Neural progenitor cell (in vitro differentiated cells): ENCODE results near the gene GLUL. TPM values are rescaled to one million over a fixed set of nuclear protein-coding genes. Genes with fewer than 3 reads are reported as not detected.

Experiments
- DNase-seq: peaks from one replicate; pipeline ENCODE4 v3.0.0-alpha.2; 2016; ENCODE audit warnings: low spot score
- H2AFZ ChIP-seq: fragments of 200-600 bp; sonication (generic); replicated peaks from 2 replicates; pipeline ENCODE4 v1.6.1; 2016; ENCODE audit warnings: antibody characterized with exemption
- H3F3A ChIP-seq: fragments of 200-600 bp; sonication (generic); 2 replicates; pipeline ENCODE4 v1.6.1; 2016; ENCODE audit warnings: antibody characterized with exemption, low read depth
- H3K27ac ChIP-seq: fragments of 200-600 bp; sonication (generic); 2 replicates; pipeline ENCODE4 v1.5.1; 2016; ENCODE audit warnings: mild to moderate bottlenecking
- H3K27me3 ChIP-seq: fragments of 200-600 bp; sonication (generic); 2 replicates; pipeline ENCODE4 v1.6.1; 2016; ENCODE audit warnings: mild to moderate bottlenecking, moderate library complexity
- H3K36me3 ChIP-seq: fragments of 200-600 bp; sonication (generic); 2 replicates; pipeline ENCODE4 v1.5.1; 2016
- H3K4me1 ChIP-seq: fragments of 200-600 bp; sonication (generic); 2 replicates; pipeline ENCODE4 v1.6.1; 2016; ENCODE audit warnings: mixed run types
- H3K4me2 ChIP-seq: fragments of 200-600 bp; sonication (generic); 2 replicates; pipeline ENCODE4 v1.6.1; 2016
- H3K4me3 ChIP-seq: fragments of 200-600 bp; sonication (generic); 2 replicates; pipeline ENCODE4 v1.5.1; 2016
- H3K79me2 ChIP-seq: fragments of 200-600 bp; sonication (generic); 2 replicates; pipeline ENCODE4 v1.6.1; 2016; ENCODE audit warnings: low read depth
- H3K9ac ChIP-seq: fragments of 200-600 bp; sonication (generic); 2 replicates; pipeline ENCODE4 v1.6.1; 2016
- H3K9me3 ChIP-seq: fragments of 200-600 bp; sonication (generic); 2 replicates; pipeline ENCODE4 v1.5.1; 2016; ENCODE audit warnings: low read depth
- H4K20me1 ChIP-seq: fragments of 200-600 bp; sonication (generic); 2 replicates; pipeline ENCODE4 v1.6.1; 2016; ENCODE audit warnings: low read depth
- H3K27ac Mint-ChIP-seq: 3 replicates; pipeline ENCODE4 v1.8.0; 2021; ENCODE audit warnings: mixed read lengths
- H3K27me3 Mint-ChIP-seq: 2 replicates; pipeline ENCODE4 v1.8.0; 2022; ENCODE audit warnings: low read depth, mild to moderate bottlenecking, inconsistent platforms, moderate library complexity, mixed read lengths; ENCODE audit not compliant: insufficient read depth
- H3K36me3 Mint-ChIP-seq: 3 replicates; pipeline ENCODE4 v1.8.0; 2021; ENCODE audit warnings: mixed read lengths
- H3K4me1 Mint-ChIP-seq: 3 replicates; pipeline ENCODE4 v1.8.0; 2021; ENCODE audit warnings: mixed read lengths
- H3K4me3 Mint-ChIP-seq: 3 replicates; pipeline ENCODE4 v1.8.0; 2021; ENCODE audit warnings: mild to moderate bottlenecking, moderate library complexity, mixed read lengths
- H3K9me3 Mint-ChIP-seq: 3 replicates; pipeline ENCODE4 v1.8.0; 2020; ENCODE audit warnings: mixed read lengths
- EZH2 ChIP-seq: fragments of 200-600 bp; sonication (generic); IDR thresholded peaks from 2 replicates; pipeline ENCODE4 v1.6.1; 2017; ENCODE audit warnings: antibody characterized with exemption, mild to moderate bottlenecking, moderate library complexity
- EZH2phosphoT487 ChIP-seq: fragments of 200-600 bp; sonication (generic); IDR thresholded peaks from 2 replicates; pipeline ENCODE4 v1.6.1; 2017; ENCODE audit warnings: antibody characterized with exemption
- total RNA-seq: library from RNA; depleted of rRNA; stranded (reverse); fragments of >200 nt; gene quantifications from 2 replicates; pipeline ENCODE4 v1.2.3, GENCODE V29; 2015; ENCODE audit warnings: low replicate concordance
- TF ChIP-seq, protein P1 (sequence below): fragments of 200-600 bp; sonication (generic); IDR thresholded peaks from 2 replicates; pipeline ENCODE4 v1.5.1; 2017; ENCODE audit warnings: antibody characterized with exemption, mild to moderate bottlenecking

The GLUL gene
- total RNA-seq, 1 donor from 2014 or later: 428 TPM

DNA sequence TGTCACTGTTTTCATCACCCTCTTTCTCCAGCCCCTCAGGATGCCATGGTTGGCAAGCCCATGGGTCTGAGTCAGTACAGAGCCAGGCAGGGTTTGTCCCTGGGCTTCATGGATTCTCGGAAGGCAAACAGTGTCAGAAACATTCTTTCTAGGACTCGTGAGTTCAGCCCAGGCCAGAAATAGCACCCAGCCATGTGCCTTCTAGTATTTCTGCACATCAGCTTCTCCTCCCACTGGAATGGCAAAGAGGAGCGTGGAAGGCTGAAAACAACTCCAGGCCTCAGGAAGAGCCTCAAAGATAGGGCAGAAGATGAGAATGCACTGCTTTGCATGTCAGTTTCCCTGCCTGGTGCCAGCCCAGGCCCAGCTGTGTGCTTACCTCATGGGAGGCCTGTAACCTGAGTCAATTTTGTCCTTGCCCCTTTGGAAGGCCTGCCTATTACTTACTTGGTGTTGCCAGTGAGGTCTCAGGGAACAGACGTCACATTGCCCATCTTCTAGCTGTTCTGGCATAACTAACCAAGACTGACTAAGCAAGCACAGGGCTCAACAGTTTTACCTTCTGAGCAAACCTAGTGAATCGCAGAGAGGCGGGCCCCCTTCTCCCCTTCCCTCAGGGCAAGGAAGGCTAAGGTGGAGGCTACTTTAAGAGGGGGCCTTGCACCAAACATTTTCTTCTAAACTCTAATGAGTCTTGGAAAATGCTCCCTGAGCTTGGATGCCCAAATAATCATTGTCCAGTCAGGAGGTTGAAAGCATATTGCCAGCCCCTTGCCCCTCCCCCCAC is 42.4 kb downstream of the GLUL start:
- Mint-ChIP-seq H3K27me3 (peaks cover 5% of the 10 kb centered on the region), H3K4me3 (no peak overlapping the region), H3K4me1 (peaks cover 7% of the 10 kb centered on the region), H3K36me3 (no peaks in the 10 kb centered on the region), H3K9me3 (no peaks in the 10 kb centered on the region), H3K27ac (no peak overlapping the region)
- no peaks in the 10 kb centered on the region for H3K79me2 ChIP-seq
- H2AFZ ChIP-seq: peak overlapping the region; percentile 87
- DNase-seq: no peak
- peaks cover 11% of the 10 kb centered on the region for H3K4me1 ChIP-seq
- H3K36me3 ChIP-seq: no peaks in the 10 kb centered on the region
- no peaks in the 10 kb centered on the region for H3K9me3 ChIP-seq
- H3F3A ChIP-seq: no peaks in the 10 kb centered on the region
- TF ChIP-seq EZH2phosphoT487 (no peak), EZH2 (no peak)
- TF ChIP-seq, protein P1, sequence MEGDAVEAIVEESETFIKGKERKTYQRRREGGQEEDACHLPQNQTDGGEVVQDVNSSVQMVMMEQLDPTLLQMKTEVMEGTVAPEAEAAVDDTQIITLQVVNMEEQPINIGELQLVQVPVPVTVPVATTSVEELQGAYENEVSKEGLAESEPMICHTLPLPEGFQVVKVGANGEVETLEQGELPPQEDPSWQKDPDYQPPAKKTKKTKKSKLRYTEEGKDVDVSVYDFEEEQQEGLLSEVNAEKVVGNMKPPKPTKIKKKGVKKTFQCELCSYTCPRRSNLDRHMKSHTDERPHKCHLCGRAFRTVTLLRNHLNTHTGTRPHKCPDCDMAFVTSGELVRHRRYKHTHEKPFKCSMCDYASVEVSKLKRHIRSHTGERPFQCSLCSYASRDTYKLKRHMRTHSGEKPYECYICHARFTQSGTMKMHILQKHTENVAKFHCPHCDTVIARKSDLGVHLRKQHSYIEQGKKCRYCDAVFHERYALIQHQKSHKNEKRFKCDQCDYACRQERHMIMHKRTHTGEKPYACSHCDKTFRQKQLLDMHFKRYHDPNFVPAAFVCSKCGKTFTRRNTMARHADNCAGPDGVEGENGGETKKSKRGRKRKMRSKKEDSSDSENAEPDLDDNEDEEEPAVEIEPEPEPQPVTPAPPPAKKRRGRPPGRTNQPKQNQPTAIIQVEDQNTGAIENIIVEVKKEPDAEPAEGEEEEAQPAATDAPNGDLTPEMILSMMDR: no peak
- no peaks in the 10 kb centered on the region for H4K20me1 ChIP-seq
- no peak overlapping the region for H3K9ac ChIP-seq
- H3K27ac ChIP-seq: no peak overlapping the region
- H3K4me2 ChIP-seq: peak overlapping the region; percentile 8
- no peaks in the 10 kb centered on the region for H3K27me3 ChIP-seq
- no peak overlapping the region for H3K4me3 ChIP-seq

DNA sequence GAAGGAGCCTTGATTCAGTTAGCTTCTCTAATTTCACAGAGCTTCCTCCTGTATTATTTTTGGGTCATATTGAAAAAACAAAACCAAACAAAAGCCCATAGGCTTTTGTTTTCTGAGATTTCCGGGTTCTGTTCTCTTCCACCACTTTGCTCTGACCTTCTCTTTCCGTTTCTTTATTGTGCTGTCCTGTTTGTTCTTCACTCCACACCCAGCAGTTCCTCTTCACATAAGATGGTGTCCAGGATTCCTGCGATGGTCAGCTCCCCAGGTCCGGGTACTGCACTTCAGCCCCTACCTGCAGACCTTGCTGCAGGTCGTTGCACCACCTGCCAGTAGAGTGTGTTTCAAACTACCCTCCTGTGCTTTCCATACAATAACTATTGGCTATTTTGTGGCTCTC is 44.6 kb downstream of the GLUL start:
- TF ChIP-seq EZH2 (no peak), EZH2phosphoT487 (no peak)
- TF ChIP-seq, protein P1: no peak
- no peaks in the 10 kb centered on the region for H4K20me1 ChIP-seq
- H3K9me3 ChIP-seq: no peaks in the 10 kb centered on the region
- no peak overlapping the region for H3K4me2 ChIP-seq
- no peak overlapping the region for H3K4me3 ChIP-seq
- H2AFZ ChIP-seq: no peak overlapping the region
- H3K4me1 ChIP-seq: peaks cover 11% of the 10 kb centered on the region
- H3K36me3 Mint-ChIP-seq: no peaks in the 10 kb centered on the region
- peaks cover 7% of the 10 kb centered on the region for H3K4me1 Mint-ChIP-seq
- no peaks in the 10 kb centered on the region for H3F3A ChIP-seq
- DNase-seq: no peak
- H3K27me3 ChIP-seq: no peaks in the 10 kb centered on the region
- H3K4me3 Mint-ChIP-seq: no peak overlapping the region
- H3K9ac ChIP-seq: no peak overlapping the region
- H3K79me2 ChIP-seq: no peaks in the 10 kb centered on the region
- no peaks in the 10 kb centered on the region for H3K36me3 ChIP-seq
- no peaks in the 10 kb centered on the region for H3K9me3 Mint-ChIP-seq
- H3K27me3 Mint-ChIP-seq: peaks cover 6% of the 10 kb centered on the region
- no peak overlapping the region for H3K27ac ChIP-seq
- peak overlapping the region; percentile 14 for H3K27ac Mint-ChIP-seq

DNA sequence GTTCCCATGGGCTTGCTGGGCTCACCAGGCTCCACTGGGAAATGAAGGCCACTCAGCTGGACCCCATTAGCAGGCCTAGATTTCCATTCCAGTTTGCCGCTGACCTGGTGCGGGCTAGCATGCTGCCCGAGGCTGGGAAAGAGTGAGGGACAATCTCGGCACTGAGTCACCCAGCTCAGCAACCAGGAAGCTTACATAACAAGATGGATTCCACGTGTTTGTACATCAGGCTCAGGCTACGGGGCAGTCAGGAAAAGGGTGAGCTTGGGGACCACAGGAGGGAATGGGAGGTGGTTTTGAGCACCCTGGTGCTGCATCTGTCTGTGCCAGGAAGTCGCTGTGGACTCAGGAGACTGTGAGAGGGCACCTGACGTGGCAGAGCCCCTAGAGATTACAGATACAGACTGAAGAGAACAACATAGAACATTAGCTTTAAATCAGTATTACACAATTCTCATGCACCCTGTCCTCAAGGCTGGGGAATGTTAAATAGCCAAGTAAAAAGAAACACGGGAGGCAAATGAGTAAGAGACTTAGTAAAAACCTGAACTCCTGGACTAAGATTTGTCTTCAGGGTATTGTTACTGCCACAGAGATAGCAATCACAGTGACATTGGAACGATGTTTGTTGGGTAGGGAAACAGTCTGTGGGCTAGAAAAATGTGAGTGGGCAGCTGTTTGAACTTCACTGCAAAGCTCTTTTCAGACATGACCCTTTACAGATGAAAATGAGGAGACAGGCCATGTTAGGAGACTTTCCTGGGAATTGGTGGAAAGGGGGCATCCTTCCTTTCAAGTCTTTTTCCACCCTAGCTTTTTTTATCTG is 51.1 kb downstream of the GLUL start:
- Histone ChIP-seq H4K20me1 (no peaks in the 10 kb centered on the region), H3K36me3 (no peaks in the 10 kb centered on the region), H3K4me3 (no peak overlapping the region), H3K27me3 (no peaks in the 10 kb centered on the region), H3K9me3 (no peaks in the 10 kb centered on the region), H3K4me2 (no peak overlapping the region), H3K27ac (no peak overlapping the region), H3K79me2 (no peaks in the 10 kb centered on the region), H3K9ac (no peak overlapping the region), H3K4me1 (peaks cover 10% of the 10 kb centered on the region), H2AFZ (no peak overlapping the region), H3F3A (no peaks in the 10 kb centered on the region)
- TF ChIP-seq, protein P1: no peak
- TF ChIP-seq EZH2phosphoT487 (no peak), EZH2 (no peak)
- Mint-ChIP-seq H3K4me3 (no peak overlapping the region), H3K9me3 (no peaks in the 10 kb centered on the region), H3K27me3 (peaks cover 2% of the 10 kb centered on the region), H3K4me1 (peaks cover 20% of the 10 kb centered on the region), H3K36me3 (no peaks in the 10 kb centered on the region), H3K27ac (no peak overlapping the region)
- DNase-seq: no peak
